ENCODE data around the gene SPOCK2. TPM values are rescaled to one million over a fixed set of nuclear protein-coding genes. Genes with fewer than 3 reads are reported as not detected.

Gene SPOCK2
- total and polyA plus RNA-seq, 2 of the 13 experiments (the other 11 are each of a cell fraction or from before 2014, with no cell fraction given), result 8.6 to 30.6 TPM

DNA sequence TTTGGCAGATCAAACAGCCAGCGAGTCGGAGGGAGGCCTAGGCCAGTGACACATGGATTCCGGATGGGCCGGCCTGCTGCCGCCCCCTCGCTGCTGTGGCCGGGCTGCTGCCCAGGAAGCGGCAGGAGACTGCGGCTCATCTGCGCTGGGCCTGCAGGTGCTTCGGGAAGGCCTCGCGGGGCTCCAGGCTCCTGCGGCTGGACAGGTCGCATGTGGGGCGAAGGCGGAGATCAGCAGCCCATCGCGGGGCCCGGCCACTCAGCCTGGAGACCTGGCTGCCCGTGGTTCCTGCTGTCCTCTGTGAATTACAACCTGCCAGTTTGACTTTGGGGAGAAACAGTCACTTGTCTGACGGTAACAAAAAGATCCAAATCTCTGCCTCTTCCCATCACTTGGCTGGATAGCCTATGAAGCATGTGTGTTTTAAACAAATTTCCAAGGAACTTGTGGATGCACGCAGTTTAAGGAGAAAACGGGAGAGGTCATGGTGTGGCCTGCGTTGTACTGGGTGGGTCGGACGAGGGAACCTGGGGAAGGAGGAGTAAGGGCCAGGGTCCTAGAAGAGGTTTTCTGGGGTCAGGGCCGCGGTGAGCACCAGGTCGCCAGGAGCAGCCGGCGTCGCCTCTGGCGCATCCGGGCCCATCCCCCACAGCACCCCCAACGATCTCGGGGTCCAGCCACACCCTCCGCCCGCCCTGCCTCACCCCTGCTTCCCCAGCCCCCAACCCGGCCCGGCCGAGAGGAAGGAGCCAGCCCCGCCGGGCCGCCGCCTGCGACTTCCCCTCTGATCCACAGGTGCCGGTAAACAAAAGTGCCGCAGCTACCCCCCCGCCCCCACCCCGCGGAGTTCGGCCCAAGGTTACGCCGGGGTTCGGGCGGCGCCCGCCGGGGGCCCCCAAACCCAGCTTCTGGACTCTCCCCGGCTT, 1.6 kb downstream of the SPOCK2 start (continued):
- peak; percentile 64 for TF ChIP-seq CTCF (CRISPR knock-in tag; IDR thresholded peaks at IDR 0.05)
- no peak for TF ChIP-seq NR2F6 (IDR thresholded peaks at IDR 0.05)
- 0 out of 2 replicates have a peak, but pooled peaks have one; percentile 4 for TF ChIP-seq NR2F6 (CRISPR knock-in tag; IDR thresholded peaks at IDR 0.05)
- TF ChIP-seq RBFOX2 (IDR thresholded peaks at IDR 0.05; ENCODE audit: low read depth, low read length), result peak; percentile 58
- TF ChIP-seq NBN (conservative IDR thresholded peaks at IDR 0.05), result no peak
- TF ChIP-seq ESRRA (CRISPR knock-in tag; IDR thresholded peaks at IDR 0.05; ENCODE audit: low read depth), result 0 out of 2 replicates have a peak, but pooled peaks have one; percentile 30
- TF ChIP-seq ZNF501 (CRISPR knock-in tag; IDR thresholded peaks at IDR 0.05), result no peak
- no peak for TF ChIP-seq PAX8 (CRISPR knock-in tag; IDR thresholded peaks at IDR 0.05; ENCODE audit: borderline replicate concordance)
- TF ChIP-seq, protein P1, sequence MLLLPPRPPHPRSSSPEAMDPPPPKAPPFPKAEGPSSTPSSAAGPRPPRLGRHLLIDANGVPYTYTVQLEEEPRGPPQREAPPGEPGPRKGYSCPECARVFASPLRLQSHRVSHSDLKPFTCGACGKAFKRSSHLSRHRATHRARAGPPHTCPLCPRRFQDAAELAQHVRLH (CRISPR knock-in tag; IDR thresholded peaks at IDR 0.05; ENCODE audit: borderline replicate concordance, low read depth), result peak; percentile 29; the same call in 1 of the 2 replicates
- TF ChIP-seq, protein P2, sequence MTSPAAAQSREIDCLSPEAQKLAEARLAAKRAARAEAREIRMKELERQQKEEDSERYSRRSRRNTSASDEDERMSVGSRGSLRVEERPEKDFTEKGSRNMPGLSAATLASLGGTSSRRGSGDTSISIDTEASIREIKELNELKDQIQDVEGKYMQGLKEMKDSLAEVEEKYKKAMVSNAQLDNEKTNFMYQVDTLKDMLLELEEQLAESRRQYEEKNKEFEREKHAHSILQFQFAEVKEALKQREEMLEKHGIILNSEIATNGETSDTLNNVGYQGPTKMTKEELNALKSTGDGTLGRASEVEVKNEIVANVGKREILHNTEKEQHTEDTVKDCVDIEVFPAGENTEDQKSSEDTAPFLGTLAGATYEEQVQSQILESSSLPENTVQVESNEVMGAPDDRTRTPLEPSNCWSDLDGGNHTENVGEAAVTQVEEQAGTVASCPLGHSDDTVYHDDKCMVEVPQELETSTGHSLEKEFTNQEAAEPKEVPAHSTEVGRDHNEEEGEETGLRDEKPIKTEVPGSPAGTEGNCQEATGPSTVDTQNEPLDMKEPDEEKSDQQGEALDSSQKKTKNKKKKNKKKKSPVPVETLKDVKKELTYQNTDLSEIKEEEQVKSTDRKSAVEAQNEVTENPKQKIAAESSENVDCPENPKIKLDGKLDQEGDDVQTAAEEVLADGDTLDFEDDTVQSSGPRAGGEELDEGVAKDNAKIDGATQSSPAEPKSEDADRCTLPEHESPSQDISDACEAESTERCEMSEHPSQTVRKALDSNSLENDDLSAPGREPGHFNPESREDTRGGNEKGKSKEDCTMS (CRISPR knock-in tag; conservative IDR thresholded peaks at IDR 0.05), result no peak
- TF ChIP-seq ZNF350 (CRISPR knock-in tag; IDR thresholded peaks at IDR 0.05; ENCODE audit: borderline replicate concordance, low read depth), result peak; percentile 0; the same call in 1 of the 2 replicates
- 0 out of 2 replicates have a peak, but pooled peaks have one; percentile 25 for TF ChIP-seq SP4 (CRISPR knock-in tag; IDR thresholded peaks at IDR 0.05)
- 0 out of 2 replicates have a peak, but pooled peaks have one; percentile 17 for TF ChIP-seq NR2C2 (CRISPR knock-in tag; IDR thresholded peaks at IDR 0.05; ENCODE audit: borderline replicate concordance)
- TF ChIP-seq DR1 (CRISPR knock-in tag; IDR thresholded peaks at IDR 0.05), result no peak
- TF ChIP-seq ZFP36L1 (CRISPR knock-in tag; IDR thresholded peaks at IDR 0.05), result no peak
- no peak for TF ChIP-seq MEIS1 (CRISPR knock-in tag; IDR thresholded peaks at IDR 0.05; ENCODE audit: borderline replicate concordance)
- no peak for TF ChIP-seq HDAC1 (CRISPR knock-in tag; IDR thresholded peaks at IDR 0.05)
- TF ChIP-seq USF2 (IDR thresholded peaks at IDR 0.05; ENCODE audit: low read depth, low read length), result no peak
- TF ChIP-seq USF2 (CRISPR knock-in tag; IDR thresholded peaks at IDR 0.05; ENCODE audit: borderline replicate concordance), result no peak
- no peak for TF ChIP-seq THYN1 (CRISPR knock-in tag; IDR thresholded peaks at IDR 0.05; ENCODE audit: borderline replicate concordance, low read depth)
- no peak for TF ChIP-seq ZNF883 (CRISPR knock-in tag; IDR thresholded peaks at IDR 0.05; ENCODE audit: not compliant biosample characterization)
- no peak for TF ChIP-seq ZNF761 (CRISPR knock-in tag; conservative IDR thresholded peaks at IDR 0.05)
- peak; percentile 55 for TF ChIP-seq XRCC5 (optimal IDR thresholded peaks at IDR 0.05; ENCODE audit: low read length)

Measured in HepG2 (cell line).